HepG2 (cell line): ENCODE results near the gene RPS5. TPM values are rescaled to one million over a fixed set of nuclear protein-coding genes. Genes with fewer than 3 reads are reported as not detected.

Experiments
- CBFB ChIP-seq: sonication (generic); formaldehyde crosslinking; IDR thresholded peaks from 2 replicates; pipeline ENCODE4 v1.4.0; 2020; ENCODE audit warnings: missing genetic modification reagents
- DR1 ChIP-seq: sonication (generic); formaldehyde crosslinking; IDR thresholded peaks from 2 replicates; pipeline ENCODE4 v1.8.0; 2021; ENCODE audit warnings: mild to moderate bottlenecking, missing genetic modification reagents, inconsistent platforms
- JDP2 ChIP-seq: sonication (generic); formaldehyde crosslinking; IDR thresholded peaks from 2 replicates; pipeline ENCODE4 v1.8.1; 2022; ENCODE audit warnings: missing genetic modification reagents, borderline replicate concordance
- TFAP4 ChIP-seq: sonication (generic); IDR thresholded peaks from 2 replicates; pipeline ENCODE4 v1.6.1; 2016; ENCODE audit warnings: low read depth, borderline replicate concordance
- ZGPAT ChIP-seq: IDR thresholded peaks from 2 replicates; pipeline ENCODE4 v1.6.1; 2016; ENCODE audit warnings: mild to moderate bottlenecking
- ZNF574 ChIP-seq: sonication (generic); formaldehyde crosslinking; IDR thresholded peaks from 2 replicates; pipeline ENCODE4 v1.4.0; 2020; ENCODE audit warnings: missing genetic modification reagents
- polyA plus RNA-seq, 8 experiments: library from polyadenylated mRNA; depleted of rRNA in 3 of 8; stranded (reverse) in 7 of 8; unstranded in 1 of 8; fragments of >200 nt; fragmentation: Illumina TruSeq in 4 of 8; extraction: Trizol in 4 of 8; gene quantifications; 2 replicates each; pipeline versions ENCODE4 v1.2.1 to v1.2.3, GENCODE V29; 2011 to 2016; ENCODE audit warnings: low read depth in 4 of 8, missing spikeins in 1 of 8, mixed read lengths in 1 of 8; ENCODE audit not compliant: insufficient read depth in 1 of 8
- total RNA-seq, 5 experiments: library from RNA; depleted of rRNA; stranded (reverse); fragments of >200 nt; fragmentation: Illumina TruSeq; extraction: Trizol; gene quantifications; 2 replicates each; pipeline ENCODE4 v1.2.3, GENCODE V29; 2016; ENCODE audit warnings: low read depth in 1 of 5
- TF ChIP-seq, protein P1 (sequence below): sonication (generic); formaldehyde crosslinking; IDR thresholded peaks from 2 replicates; pipeline ENCODE4 v1.4.0; 2020; ENCODE audit warnings: missing genetic modification reagents; ENCODE audit errors: not compliant biosample characterization
- TF ChIP-seq, protein P2 (sequence below): sonication (generic); formaldehyde crosslinking; IDR thresholded peaks from 2 replicates; pipeline ENCODE4 v1.9.0; 2021; ENCODE audit warnings: mild to moderate bottlenecking, missing genetic modification reagents
- TF ChIP-seq, protein P3 (sequence below): sonication (generic); formaldehyde crosslinking; IDR thresholded peaks from 2 replicates; pipeline ENCODE4 v1.4.0; 2020; ENCODE audit warnings: missing genetic modification reagents

Gene RPS5
- total and polyA plus RNA-seq, 2 of the 13 experiments (the other 11 are each of a cell fraction or from before 2014, with no cell fraction given): 1,544 to 4,408 TPM

DNA sequence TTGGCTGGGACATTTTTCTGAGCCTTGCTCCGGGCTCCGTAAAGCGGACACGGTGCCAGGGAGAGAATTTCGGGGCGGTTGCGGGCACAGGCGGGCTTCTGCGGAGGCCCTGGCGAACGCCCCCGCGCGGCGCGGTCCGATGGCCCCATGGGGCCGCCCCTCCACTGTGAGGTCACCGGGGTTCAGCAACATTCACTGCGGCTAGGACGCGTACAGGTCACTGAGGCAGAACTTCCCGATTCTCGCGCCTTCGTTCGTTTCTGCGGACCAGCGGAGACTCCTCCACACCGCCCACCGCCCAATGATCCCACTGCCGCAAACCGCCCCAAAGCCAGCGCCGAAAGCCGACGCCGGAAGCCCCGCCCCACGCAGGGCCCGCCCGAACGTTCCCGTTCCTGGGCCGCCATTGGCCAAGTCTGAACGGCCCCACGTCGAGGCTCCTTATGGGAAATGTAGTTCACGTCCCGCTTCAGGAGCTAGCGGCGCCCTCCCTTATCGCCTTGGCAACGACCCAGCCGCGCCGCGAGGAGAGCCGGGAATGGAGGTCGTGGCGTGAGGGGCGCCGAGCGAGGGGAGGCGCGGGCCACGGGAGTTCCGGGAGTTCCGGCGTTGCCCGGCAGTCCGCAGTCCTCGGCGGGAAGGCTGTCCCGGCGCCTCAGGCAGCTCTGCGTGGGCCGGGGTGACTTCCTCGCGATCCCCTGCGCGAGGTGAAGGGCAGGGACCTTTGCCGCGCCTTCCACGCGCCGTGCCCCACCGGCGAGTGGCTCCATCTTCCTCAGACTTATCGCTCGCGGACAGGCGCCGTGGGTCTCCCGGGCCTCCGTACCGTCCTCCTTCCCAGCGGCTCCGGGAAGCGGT is 21.3 kb downstream of the RPS5 start, which contains the start of gene ZNF584 (continued):
- TF ChIP-seq JDP2 (CRISPR knock-in tag): no peak
- TF ChIP-seq DR1 (CRISPR knock-in tag): peak; percentile 26; the same call in 1 of the 2 replicates
- TF ChIP-seq TFAP4: peak; percentile 27; the same call in 1 of the 2 replicates
- TF ChIP-seq CBFB (CRISPR knock-in tag): peak; percentile 57; the same call in 1 of the 2 replicates
- TF ChIP-seq, protein P1, sequence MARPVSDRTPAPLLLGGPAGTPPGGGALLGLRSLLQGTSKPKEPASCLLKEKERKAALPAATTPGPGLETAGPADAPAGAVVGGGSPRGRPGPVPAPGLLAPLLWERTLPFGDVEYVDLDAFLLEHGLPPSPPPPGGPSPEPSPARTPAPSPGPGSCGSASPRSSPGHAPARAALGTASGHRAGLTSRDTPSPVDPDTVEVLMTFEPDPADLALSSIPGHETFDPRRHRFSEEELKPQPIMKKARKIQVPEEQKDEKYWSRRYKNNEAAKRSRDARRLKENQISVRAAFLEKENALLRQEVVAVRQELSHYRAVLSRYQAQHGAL (CRISPR knock-in tag): no peak
- TF ChIP-seq, protein P2, sequence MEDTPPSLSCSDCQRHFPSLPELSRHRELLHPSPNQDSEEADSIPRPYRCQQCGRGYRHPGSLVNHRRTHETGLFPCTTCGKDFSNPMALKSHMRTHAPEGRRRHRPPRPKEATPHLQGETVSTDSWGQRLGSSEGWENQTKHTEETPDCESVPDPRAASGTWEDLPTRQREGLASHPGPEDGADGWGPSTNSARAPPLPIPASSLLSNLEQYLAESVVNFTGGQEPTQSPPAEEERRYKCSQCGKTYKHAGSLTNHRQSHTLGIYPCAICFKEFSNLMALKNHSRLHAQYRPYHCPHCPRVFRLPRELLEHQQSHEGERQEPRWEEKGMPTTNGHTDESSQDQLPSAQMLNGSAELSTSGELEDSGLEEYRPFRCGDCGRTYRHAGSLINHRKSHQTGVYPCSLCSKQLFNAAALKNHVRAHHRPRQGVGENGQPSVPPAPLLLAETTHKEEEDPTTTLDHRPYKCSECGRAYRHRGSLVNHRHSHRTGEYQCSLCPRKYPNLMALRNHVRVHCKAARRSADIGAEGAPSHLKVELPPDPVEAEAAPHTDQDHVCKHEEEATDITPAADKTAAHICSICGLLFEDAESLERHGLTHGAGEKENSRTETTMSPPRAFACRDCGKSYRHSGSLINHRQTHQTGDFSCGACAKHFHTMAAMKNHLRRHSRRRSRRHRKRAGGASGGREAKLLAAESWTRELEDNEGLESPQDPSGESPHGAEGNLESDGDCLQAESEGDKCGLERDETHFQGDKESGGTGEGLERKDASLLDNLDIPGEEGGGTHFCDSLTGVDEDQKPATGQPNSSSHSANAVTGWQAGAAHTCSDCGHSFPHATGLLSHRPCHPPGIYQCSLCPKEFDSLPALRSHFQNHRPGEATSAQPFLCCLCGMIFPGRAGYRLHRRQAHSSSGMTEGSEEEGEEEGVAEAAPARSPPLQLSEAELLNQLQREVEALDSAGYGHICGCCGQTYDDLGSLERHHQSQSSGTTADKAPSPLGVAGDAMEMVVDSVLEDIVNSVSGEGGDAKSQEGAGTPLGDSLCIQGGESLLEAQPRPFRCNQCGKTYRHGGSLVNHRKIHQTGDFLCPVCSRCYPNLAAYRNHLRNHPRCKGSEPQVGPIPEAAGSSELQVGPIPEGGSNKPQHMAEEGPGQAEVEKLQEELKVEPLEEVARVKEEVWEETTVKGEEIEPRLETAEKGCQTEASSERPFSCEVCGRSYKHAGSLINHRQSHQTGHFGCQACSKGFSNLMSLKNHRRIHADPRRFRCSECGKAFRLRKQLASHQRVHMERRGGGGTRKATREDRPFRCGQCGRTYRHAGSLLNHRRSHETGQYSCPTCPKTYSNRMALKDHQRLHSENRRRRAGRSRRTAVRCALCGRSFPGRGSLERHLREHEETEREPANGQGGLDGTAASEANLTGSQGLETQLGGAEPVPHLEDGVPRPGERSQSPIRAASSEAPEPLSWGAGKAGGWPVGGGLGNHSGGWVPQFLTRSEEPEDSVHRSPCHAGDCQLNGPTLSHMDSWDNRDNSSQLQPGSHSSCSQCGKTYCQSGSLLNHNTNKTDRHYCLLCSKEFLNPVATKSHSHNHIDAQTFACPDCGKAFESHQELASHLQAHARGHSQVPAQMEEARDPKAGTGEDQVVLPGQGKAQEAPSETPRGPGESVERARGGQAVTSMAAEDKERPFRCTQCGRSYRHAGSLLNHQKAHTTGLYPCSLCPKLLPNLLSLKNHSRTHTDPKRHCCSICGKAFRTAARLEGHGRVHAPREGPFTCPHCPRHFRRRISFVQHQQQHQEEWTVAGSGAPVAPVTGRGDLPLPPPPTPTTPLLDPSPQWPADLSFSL (CRISPR knock-in tag): no peak
- TF ChIP-seq, protein P3, sequence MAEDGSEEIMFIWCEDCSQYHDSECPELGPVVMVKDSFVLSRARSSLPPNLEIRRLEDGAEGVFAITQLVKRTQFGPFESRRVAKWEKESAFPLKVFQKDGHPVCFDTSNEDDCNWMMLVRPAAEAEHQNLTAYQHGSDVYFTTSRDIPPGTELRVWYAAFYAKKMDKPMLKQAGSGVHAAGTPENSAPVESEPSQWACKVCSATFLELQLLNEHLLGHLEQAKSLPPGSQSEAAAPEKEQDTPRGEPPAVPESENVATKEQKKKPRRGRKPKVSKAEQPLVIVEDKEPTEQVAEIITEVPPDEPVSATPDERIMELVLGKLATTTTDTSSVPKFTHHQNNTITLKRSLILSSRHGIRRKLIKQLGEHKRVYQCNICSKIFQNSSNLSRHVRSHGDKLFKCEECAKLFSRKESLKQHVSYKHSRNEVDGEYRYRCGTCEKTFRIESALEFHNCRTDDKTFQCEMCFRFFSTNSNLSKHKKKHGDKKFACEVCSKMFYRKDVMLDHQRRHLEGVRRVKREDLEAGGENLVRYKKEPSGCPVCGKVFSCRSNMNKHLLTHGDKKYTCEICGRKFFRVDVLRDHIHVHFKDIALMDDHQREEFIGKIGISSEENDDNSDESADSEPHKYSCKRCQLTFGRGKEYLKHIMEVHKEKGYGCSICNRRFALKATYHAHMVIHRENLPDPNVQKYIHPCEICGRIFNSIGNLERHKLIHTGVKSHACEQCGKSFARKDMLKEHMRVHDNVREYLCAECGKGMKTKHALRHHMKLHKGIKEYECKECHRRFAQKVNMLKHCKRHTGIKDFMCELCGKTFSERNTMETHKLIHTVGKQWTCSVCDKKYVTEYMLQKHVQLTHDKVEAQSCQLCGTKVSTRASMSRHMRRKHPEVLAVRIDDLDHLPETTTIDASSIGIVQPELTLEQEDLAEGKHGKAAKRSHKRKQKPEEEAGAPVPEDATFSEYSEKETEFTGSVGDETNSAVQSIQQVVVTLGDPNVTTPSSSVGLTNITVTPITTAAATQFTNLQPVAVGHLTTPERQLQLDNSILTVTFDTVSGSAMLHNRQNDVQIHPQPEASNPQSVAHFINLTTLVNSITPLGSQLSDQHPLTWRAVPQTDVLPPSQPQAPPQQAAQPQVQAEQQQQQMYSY (CRISPR knock-in tag): no peak
- TF ChIP-seq ZNF574 (CRISPR knock-in tag): peak; percentile 88
- TF ChIP-seq ZGPAT (CRISPR knock-in tag): peak; percentile 13
